Mesenchymal stem cell (in vitro differentiated cells and primary cell): Measurements from ENCODE around the gene VNN1. TPM values are rescaled to one million over a fixed set of nuclear protein-coding genes. Genes with fewer than 3 reads are reported as not detected.

Experiments used
- DNase-seq: peaks from one replicate; pipeline ENCODE4 v3.0.0-alpha.2; 2013
- H2AFZ ChIP-seq: one replicate; pipeline ENCODE4 v1.6.1; 2013; ENCODE audit warnings: low read depth, mild to moderate bottlenecking, control low read depth, inconsistent platforms, low read length, moderate library complexity
- H2AK5ac ChIP-seq: 2 replicates; pipeline ENCODE4 v1.6.1; 2013; ENCODE audit warnings: low read length, moderate library complexity, mild to moderate bottlenecking, inconsistent platforms; ENCODE audit not compliant: severe bottlenecking
- H2BK120ac ChIP-seq: one replicate; pipeline ENCODE4 v1.6.1; 2013; ENCODE audit warnings: low read depth, mild to moderate bottlenecking, inconsistent platforms, low read length, moderate library complexity
- H2BK12ac ChIP-seq, 2 experiments: one replicate each; pipeline ENCODE4 v1.6.1; 2013; ENCODE audit warnings: inconsistent platforms in 2 of 2, low read length in 2 of 2, mild to moderate bottlenecking in 2 of 2, moderate library complexity in 2 of 2, control low read depth in 1 of 2
- H2BK15ac ChIP-seq: one replicate; pipeline ENCODE4 v1.6.1; 2013; ENCODE audit warnings: mild to moderate bottlenecking, low read depth, inconsistent platforms; ENCODE audit not compliant: poor library complexity, severe bottlenecking
- H2BK5ac ChIP-seq: 2 replicates; pipeline ENCODE4 v1.6.1; 2013; ENCODE audit warnings: low read depth, mild to moderate bottlenecking, low read length, control low read depth, inconsistent platforms; ENCODE audit not compliant: poor library complexity, severe bottlenecking
- H3K14ac ChIP-seq, 2 experiments: one replicate each; pipeline ENCODE4 v1.6.1; 2013; ENCODE audit warnings: inconsistent platforms in 2 of 2, low read length in 2 of 2, control low read depth in 1 of 2, mild to moderate bottlenecking in 1 of 2, moderate library complexity in 1 of 2
- H3K18ac ChIP-seq, 2 experiments: one replicate each; pipeline ENCODE4 v1.6.1; 2013; ENCODE audit warnings: inconsistent platforms in 2 of 2, low read length in 2 of 2, control low read depth in 1 of 2, low read depth in 1 of 2, mild to moderate bottlenecking in 1 of 2
- H3K23ac ChIP-seq, 2 experiments: one replicate each; pipeline ENCODE4 v1.6.1; 2013; ENCODE audit warnings: inconsistent platforms in 2 of 2, low read length in 2 of 2, mild to moderate bottlenecking in 2 of 2, moderate library complexity in 2 of 2, control low read depth in 1 of 2
- H3K27ac ChIP-seq: 2 replicates; pipeline ENCODE4 v1.5.1; 2013; ENCODE audit warnings: mild to moderate bottlenecking, moderate library complexity, low read length, control low read depth, inconsistent platforms; ENCODE audit not compliant: poor library complexity, severe bottlenecking
- H3K27me3 ChIP-seq, 2 experiments: 2 replicates each; pipeline versions ENCODE4 v1.6.1 to v1.7.0; 2013; ENCODE audit warnings: low read length in 2 of 2, mild to moderate bottlenecking in 2 of 2, moderate library complexity in 2 of 2, control low read depth in 1 of 2, inconsistent platforms in 1 of 2; ENCODE audit not compliant: control insufficient read depth in 1 of 2, insufficient read depth in 1 of 2
- H3K36me3 ChIP-seq, 2 experiments: 2 replicates each; pipeline versions ENCODE4 v1.6.1 to v1.7.0; 2013; ENCODE audit warnings: low read length in 2 of 2, control low read depth in 1 of 2, inconsistent platforms in 1 of 2, low read depth in 1 of 2, mild to moderate bottlenecking in 1 of 2; ENCODE audit not compliant: insufficient read depth in 2 of 2, control insufficient read depth in 1 of 2
- H3K4ac ChIP-seq, 2 experiments: one replicate each; pipeline ENCODE4 v1.6.1; 2013; ENCODE audit warnings: inconsistent platforms in 2 of 2, low read length in 2 of 2, mild to moderate bottlenecking in 2 of 2, moderate library complexity in 2 of 2, control low read depth in 1 of 2, low read depth in 1 of 2
- H3K4me1 ChIP-seq: 2 replicates; pipeline ENCODE4 v1.6.1; 2013; ENCODE audit warnings: low read depth, low read length, control low read depth; ENCODE audit not compliant: control insufficient read depth, insufficient read depth
- H3K4me2 ChIP-seq: 2 replicates; pipeline ENCODE4 v1.6.1; 2013; ENCODE audit warnings: low read length, mild to moderate bottlenecking, inconsistent platforms; ENCODE audit not compliant: poor library complexity, severe bottlenecking
- H3K4me3 ChIP-seq, 2 experiments: 2 replicates each; pipeline versions ENCODE4 v1.5.1 to v1.7.0; 2013; ENCODE audit warnings: low read length in 2 of 2, mild to moderate bottlenecking in 2 of 2, control low read depth in 1 of 2, low read depth in 1 of 2; ENCODE audit not compliant: insufficient read depth in 1 of 2
- H3K79me1 ChIP-seq: replicated peaks from 2 replicates; pipeline ENCODE4 v1.6.1; 2013; ENCODE audit warnings: mild to moderate bottlenecking, control low read depth, low read length, inconsistent platforms; ENCODE audit not compliant: poor library complexity, severe bottlenecking
- H3K9ac ChIP-seq: 2 replicates; pipeline ENCODE4 v1.7.0; 2013; ENCODE audit warnings: mild to moderate bottlenecking, low read length, moderate library complexity
- H3K9me3 ChIP-seq: 2 replicates; pipeline ENCODE4 v1.7.0; 2013; ENCODE audit warnings: mild to moderate bottlenecking, low read length; ENCODE audit not compliant: control insufficient read depth
- H4K8ac ChIP-seq: one replicate; pipeline ENCODE4 v1.6.1; 2013; ENCODE audit warnings: inconsistent platforms, mild to moderate bottlenecking, low read length, moderate library complexity
- H4K91ac ChIP-seq: one replicate; pipeline ENCODE4 v1.6.1; 2013; ENCODE audit warnings: mild to moderate bottlenecking, low read length, inconsistent platforms
- WGBS: methylation state at CpG from one replicate; pipeline ENCODE4 v1.1.7; 2013; ENCODE audit warnings: mixed read lengths; 5-methylcytosine and 5-hydroxymethylcytosine counted together
- polyA plus RNA-seq, 2 experiments: library from polyadenylated mRNA; stranded (reverse); fragments of 200-250 nt; gene quantifications; one replicate each; pipeline ENCODE4 v1.2.3, GENCODE V29; 2013

Gene VNN1
- 0.03 TPM for polyA plus RNA-seq (2013, experiment 1 of 2)
- 0.03 TPM for polyA plus RNA-seq (2013, experiment 2 of 2)

GRCh38 chr6:132713352-132714134, at the start of gene VNN1:
Gene VNN1 (minus strand): TSS chr6:132714055. CDS start chr6:132714035, 20 bp downstream.
- H3K4ac ChIP-seq, result no peak within 1 kb of the TSS
- H3K9ac ChIP-seq, result no peak within 1 kb of the TSS
- no peaks in the 10 kb centered on the region for H3K79me1 ChIP-seq
- no peak within 1 kb of the TSS for H3K23ac ChIP-seq
- H2AFZ ChIP-seq, result no peak within 1 kb of the TSS
- H2BK15ac ChIP-seq, result no peak within 1 kb of the TSS
- no peak within 1 kb of the TSS for H3K27ac ChIP-seq
- 95% methylated on average over 7 of the region's 8 CpGs for WGBS
- H3K9me3 ChIP-seq, result no peaks in the 10 kb centered on the region
- H3K4me3 ChIP-seq, result no peak within 1 kb of the TSS
- H3K27me3 ChIP-seq, result no peaks in the 10 kb centered on the region
- DNase-seq, result no peak
- H3K4me1 ChIP-seq, result peaks cover 2% of the 10 kb centered on the region
- H3K36me3 ChIP-seq, result no peaks in the 10 kb centered on the region
- H3K14ac ChIP-seq, result no peak within 1 kb of the TSS
- H2AK5ac ChIP-seq, result no peak within 1 kb of the TSS
- no peak within 1 kb of the TSS for H3K18ac ChIP-seq
- no peak within 1 kb of the TSS for H4K91ac ChIP-seq
- H4K8ac ChIP-seq, result no peak within 1 kb of the TSS
- no peak within 1 kb of the TSS for H2BK12ac ChIP-seq
- H2BK5ac ChIP-seq, result no peak within 1 kb of the TSS
- H2BK120ac ChIP-seq, result no peak within 1 kb of the TSS
- H3K4me2 ChIP-seq, result no peak within 1 kb of the TSS

- H3K36me3 ChIP-seq, result no peaks in the 10 kb centered on the region
- WGBS, result 73% methylated on average over 2 of the region's 2 CpGs
These were observed 49.4 kb upstream of the VNN1 start for GRCh38 chr6:132763269-132763668.

GRCh38 chr6:132760256-132760655, 46.4 kb upstream of the VNN1 start:
- no peak overlapping the region for H3K9ac ChIP-seq
- no peaks in the 10 kb centered on the region for H3K27me3 ChIP-seq
- no peak overlapping the region for H3K4me3 ChIP-seq
- no peak overlapping the region for H3K18ac ChIP-seq
- H4K91ac ChIP-seq, result no peak overlapping the region
- H3K4me1 ChIP-seq, result peaks cover 6% of the 10 kb centered on the region
- no peak overlapping the region for H3K4me2 ChIP-seq
- no peak overlapping the region for H2AK5ac ChIP-seq
- H3K36me3 ChIP-seq, result no peaks in the 10 kb centered on the region
- H3K79me1 ChIP-seq, result no peaks in the 10 kb centered on the region
- DNase-seq, result no peak
- H2BK12ac ChIP-seq, result no peak overlapping the region
- H3K4ac ChIP-seq, result no peak overlapping the region
- H3K23ac ChIP-seq, result no peak overlapping the region
- no peaks in the 10 kb centered on the region for H3K9me3 ChIP-seq
- WGBS, result 67% methylated on average over 1 of the region's 3 CpGs
- H2BK120ac ChIP-seq, result no peak overlapping the region
- H2BK15ac ChIP-seq, result no peak overlapping the region
- no peak overlapping the region for H2BK5ac ChIP-seq
- H4K8ac ChIP-seq, result no peak overlapping the region
- H3K14ac ChIP-seq, result no peak overlapping the region
- H3K27ac ChIP-seq, result no peak overlapping the region
- no peak overlapping the region for H2AFZ ChIP-seq

More at GRCh38 chr6:132763269-132763668, 49.4 kb upstream of the VNN1 start:
- H3K4ac ChIP-seq, result no peak overlapping the region
- H2BK15ac ChIP-seq, result no peak overlapping the region
- H2BK120ac ChIP-seq, result no peak overlapping the region
- no peak overlapping the region for H4K8ac ChIP-seq
- H3K79me1 ChIP-seq, result no peaks in the 10 kb centered on the region
- H3K18ac ChIP-seq, result no peak overlapping the region
- no peak overlapping the region for H2BK5ac ChIP-seq
- H3K27ac ChIP-seq, result peak overlapping the region; percentile 67
- peak overlapping the region; percentile 53 for H2AFZ ChIP-seq
- H2AK5ac ChIP-seq, result peak overlapping the region; percentile 67
- H4K91ac ChIP-seq, result no peak overlapping the region
- H3K4me1 ChIP-seq, result peaks cover 8% of the 10 kb centered on the region
- H3K27me3 ChIP-seq, result no peaks in the 10 kb centered on the region
- H3K4me3 ChIP-seq, result no peak overlapping the region
- H3K23ac ChIP-seq, result no peak overlapping the region
- no peak overlapping the region for H3K14ac ChIP-seq
- peak; percentile 45 for DNase-seq
- no peak overlapping the region for H2BK12ac ChIP-seq
- no peak overlapping the region for H3K4me2 ChIP-seq
- H3K9me3 ChIP-seq, result no peaks in the 10 kb centered on the region
- no peak overlapping the region for H3K9ac ChIP-seq

- Histone ChIP-seq H2BK12ac (no peak overlapping the region), H3K14ac (no peak overlapping the region), H4K8ac (no peak overlapping the region), H3K18ac (no peak overlapping the region), H3K9me3 (no peaks in the 10 kb centered on the region), H3K36me3 (no peaks in the 10 kb centered on the region), H3K23ac (no peak overlapping the region), H3K27me3 (no peaks in the 10 kb centered on the region), H4K91ac (no peak overlapping the region), H2BK5ac (no peak overlapping the region), H2AK5ac (no peak overlapping the region), H2AFZ (no peak overlapping the region), H3K4me2 (no peak overlapping the region), H2BK120ac (no peak overlapping the region), H2BK15ac (no peak overlapping the region), H3K9ac (no peak overlapping the region), H3K4me3 (no peak overlapping the region), H3K79me1 (no peaks in the 10 kb centered on the region), H3K4me1 (peaks cover 4% of the 10 kb centered on the region), H3K27ac (no peak overlapping the region), H3K4ac (no peak overlapping the region)
- WGBS, result 79% methylated on average over 2 of the region's 2 CpGs
- DNase-seq, result no peak
These were observed 44.8 kb upstream of the VNN1 start for GRCh38 chr6:132758689-132759088.
